ENCODE measurements around the gene KCTD19.

- TF ChIP-seq CTCF (IDR thresholded peaks at IDR 0.05) (no peak), POLR2A (IDR thresholded peaks at IDR 0.05) (no peak)
Observed at GRCh38 chr16:67250045-67250327, 76.6 kb downstream of the KCTD19 start.

Data from prostate gland (tissue), 2 donors.